Nephron progenitor cell (in vitro differentiated cells): ENCODE data around the gene HPCA.

Experiments used
- DNase-seq: peaks from one replicate; pipeline ENCODE4 v3.0.0; 2021
- H3K27ac Mint-ChIP-seq: 2 replicates; pipeline ENCODE4 v1.8.0; 2021; ENCODE audit warnings: mild to moderate bottlenecking, moderate library complexity, mixed read lengths
- H3K27me3 Mint-ChIP-seq: 2 replicates; pipeline ENCODE4 v1.8.0; 2021; ENCODE audit warnings: mild to moderate bottlenecking, low read depth, mixed read lengths; ENCODE audit not compliant: poor library complexity
- H3K36me3 Mint-ChIP-seq: 2 replicates; pipeline ENCODE4 v1.8.0; 2021; ENCODE audit warnings: low read depth, mixed read lengths
- H3K4me1 Mint-ChIP-seq: 2 replicates; pipeline ENCODE4 v1.8.0; 2021; ENCODE audit warnings: mixed read lengths
- H3K4me3 Mint-ChIP-seq: 2 replicates; pipeline ENCODE4 v1.8.0; 2021; ENCODE audit warnings: mild to moderate bottlenecking, moderate library complexity, mixed read lengths
- H3K9me3 Mint-ChIP-seq: 2 replicates; pipeline ENCODE4 v1.8.0; 2021; ENCODE audit warnings: mild to moderate bottlenecking, moderate library complexity, mixed read lengths
- CTCF ChIP-seq: fragments of 200-600 bp; sonication (generic); IDR thresholded peaks from 2 replicates; pipeline ENCODE4 v1.5.0; 2021; ENCODE audit warnings: antibody characterized with exemption

The HPCA gene

DNA sequence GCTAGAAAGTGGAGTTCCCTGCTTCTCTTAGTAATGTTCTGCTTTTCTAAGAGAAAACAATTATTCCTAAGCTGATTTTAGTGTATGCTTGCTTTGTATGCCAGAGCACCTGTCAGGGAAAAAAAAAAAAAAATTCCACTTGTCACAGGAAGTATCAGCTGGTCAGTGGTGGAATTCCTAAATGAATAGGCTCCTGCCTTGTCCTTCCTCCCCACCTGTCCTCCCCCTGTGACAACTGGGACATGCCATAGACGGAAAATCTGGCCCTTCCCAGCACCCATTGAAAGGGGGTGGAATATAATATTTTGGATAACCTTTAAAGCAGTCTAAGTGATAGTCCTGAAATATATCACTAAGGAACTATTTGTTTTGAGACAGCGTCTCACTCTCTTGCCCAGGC is 26.4 kb upstream of the HPCA start:
- no peaks in the 10 kb centered on the region for H3K27me3 Mint-ChIP-seq
- no peak for TF ChIP-seq CTCF

DNA sequence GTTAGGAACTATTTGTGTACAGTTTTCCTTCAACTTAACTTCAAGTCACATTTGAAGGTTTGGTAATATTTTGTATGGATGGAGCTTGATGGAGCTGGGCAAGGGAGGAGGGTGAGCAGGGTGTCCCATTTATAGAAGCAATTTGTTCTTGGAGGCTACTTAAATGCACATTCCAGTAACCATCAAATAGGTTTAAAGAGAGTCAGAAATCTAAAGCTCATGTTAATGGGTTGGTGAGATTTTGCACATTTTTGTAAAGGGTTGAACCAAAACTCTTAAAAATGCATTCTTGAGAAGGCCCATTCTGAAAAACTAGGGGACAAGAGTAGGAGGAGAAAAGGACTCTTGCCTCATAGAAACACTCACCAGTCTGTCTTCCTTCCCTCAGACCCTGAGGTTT is 25.7 kb upstream of the HPCA start:
- DNase-seq = no peak
- peaks cover 7% of the 10 kb centered on the region for H3K4me1 Mint-ChIP-seq
- peaks cover 50% of the 10 kb centered on the region for H3K36me3 Mint-ChIP-seq
- no peak for TF ChIP-seq CTCF
- H3K4me3 Mint-ChIP-seq = no peak overlapping the region
- H3K27me3 Mint-ChIP-seq = no peaks in the 10 kb centered on the region
- H3K27ac Mint-ChIP-seq = no peak overlapping the region
- H3K9me3 Mint-ChIP-seq = no peaks in the 10 kb centered on the region

More for the DNA sequence above, 26.4 kb upstream of the HPCA start:
- Mint-ChIP-seq H3K27ac (no peak overlapping the region), H3K36me3 (peaks cover 57% of the 10 kb centered on the region), H3K4me1 (peaks cover 7% of the 10 kb centered on the region), H3K9me3 (no peaks in the 10 kb centered on the region), H3K4me3 (no peak overlapping the region)
- no peak for DNase-seq

- H3K4me1 Mint-ChIP-seq = peaks cover 16% of the 10 kb centered on the region
- TF ChIP-seq CTCF = no peak
- H3K4me3 Mint-ChIP-seq = no peak overlapping the region
- no peaks in the 10 kb centered on the region for H3K9me3 Mint-ChIP-seq
- no peaks in the 10 kb centered on the region for H3K27me3 Mint-ChIP-seq
- no peak for DNase-seq
- H3K27ac Mint-ChIP-seq = no peak overlapping the region
- peaks cover 39% of the 10 kb centered on the region for H3K36me3 Mint-ChIP-seq
These were observed 24.2 kb upstream of the HPCA start for GRCh38 chr1:32861904-32862695.

GRCh38 chr1:32863218-32863880 is 22.9 kb upstream of the HPCA start:
- no peak for DNase-seq
- H3K9me3 Mint-ChIP-seq = no peaks in the 10 kb centered on the region
- H3K36me3 Mint-ChIP-seq = peaks cover 45% of the 10 kb centered on the region
- TF ChIP-seq CTCF = no peak
- no peak overlapping the region for H3K4me3 Mint-ChIP-seq
- no peak overlapping the region for H3K27ac Mint-ChIP-seq
- peaks cover 17% of the 10 kb centered on the region for H3K4me1 Mint-ChIP-seq
- H3K27me3 Mint-ChIP-seq = peaks cover 5% of the 10 kb centered on the region

GRCh38 chr1:32863881-32864245 is 22.4 kb upstream of the HPCA start:
- Mint-ChIP-seq H3K4me1 (peaks cover 22% of the 10 kb centered on the region), H3K9me3 (no peaks in the 10 kb centered on the region), H3K36me3 (peaks cover 50% of the 10 kb centered on the region), H3K27ac (no peak overlapping the region), H3K27me3 (peaks cover 10% of the 10 kb centered on the region), H3K4me3 (no peak overlapping the region)
- DNase-seq = no peak
- TF ChIP-seq CTCF = no peak
